Breast epithelium (tissue), 4 donors: ENCODE measurements around the gene TMTC1. TPM values are rescaled to one million over a fixed set of nuclear protein-coding genes. Genes with fewer than 3 reads are reported as not detected.

ENCODE experiments used
- DNase-seq, 2 donors: peaks; one replicate each; pipeline ENCODE4 v3.0.0-alpha.2; 2019; ENCODE audit warnings: low spot score in 2 of 2
- H3K27ac ChIP-seq, 2 donors: fragments of 200-600 bp; sonication (generic) in 1 of 2; one replicate each; pipeline ENCODE4 v1.5.1; 2016 to 2019; ENCODE audit warnings: mild to moderate bottlenecking in 1 of 2
- H3K27me3 ChIP-seq, 2 donors: fragments of 200-600 bp; sonication (generic) in 1 of 2; one replicate each; pipeline versions ENCODE4 v1.5.1 to v1.6.0; 2017 to 2019; ENCODE audit warnings: control low read depth in 1 of 2, mild to moderate bottlenecking in 1 of 2
- H3K36me3 ChIP-seq: fragments of 200-600 bp; one replicate; pipeline ENCODE4 v1.5.1; 2019
- H3K4me1 ChIP-seq, 2 donors: fragments of 200-600 bp; sonication (generic); one replicate each; pipeline ENCODE4 v1.5.1; 2016 to 2019; ENCODE audit warnings: control low read depth in 1 of 2
- H3K4me3 ChIP-seq, 3 donors: fragments of 200-600 bp; sonication (generic); 1 replicate in 2 of 3; 2 replicates in 1 of 3; pipeline ENCODE4 v1.5.1; 2016 to 2019; ENCODE audit warnings: mild to moderate bottlenecking in 3 of 3, moderate library complexity in 2 of 3
- H3K9me3 ChIP-seq, 2 donors: fragments of 200-600 bp; sonication (generic) in 1 of 2; one replicate each; pipeline ENCODE4 v1.5.1; 2016 to 2019; ENCODE audit warnings: control low read depth in 1 of 2
- CTCF ChIP-seq, 3 donors: fragments of 450-650 bp; IDR thresholded peaks; one replicate each; pipeline ENCODE4 v1.5.1; 2016 to 2017; ENCODE audit warnings: antibody characterized with exemption in 3 of 3, mild to moderate bottlenecking in 3 of 3, moderate library complexity in 3 of 3
- POLR2A ChIP-seq: fragments of 450-650 bp; IDR thresholded peaks from one replicate; pipeline ENCODE4 v1.6.1; 2016; ENCODE audit warnings: antibody characterized with exemption, mild to moderate bottlenecking, moderate library complexity
- POLR2AphosphoS5 ChIP-seq, 3 donors: sonication (generic); formaldehyde crosslinking; IDR thresholded peaks; one replicate each; pipeline ENCODE4 v1.6.1; 2017; ENCODE audit warnings: antibody characterized with exemption in 3 of 3
- intact Hi-C: fragments of 100-400 bp; cut with DNase I; formaldehyde crosslinking; loops from one replicate; pipeline ENCODE4 v1.15.1; 2023; ENCODE audit warnings: low total_unique reads
- total RNA-seq, 3 donors: library from RNA; depleted of rRNA; stranded (reverse); fragments of >200 nt; gene quantifications; one replicate each; pipeline ENCODE4 v1.1.0, GENCODE V29; 2016

TMTC1 gene
- total RNA-seq, 3 donors from 2014 or later = 49.9 to 87.2 (median 71.8) TPM

GRCh38 chr12:29595071-29595755 is 188.5 kb downstream of the TMTC1 start:
- Histone ChIP-seq H3K4me3 (no peak overlapping the region), H3K9me3 (no peaks in the 10 kb centered on the region), H3K36me3 (no peaks in the 10 kb centered on the region), H3K27me3 (peaks cover 0 to 2% of the 10 kb centered on the region in 2 donors), H3K27ac (no peak overlapping the region), H3K4me1 (no peaks in the 10 kb centered on the region)
- TF ChIP-seq CTCF (IDR thresholded peaks at IDR 0.05) (no peak), POLR2A (no peak), POLR2AphosphoS5 (IDR thresholded peaks at IDR 0.05) (no peak)
- no peak for DNase-seq
- intact Hi-C loops = no loop called here

DNA sequence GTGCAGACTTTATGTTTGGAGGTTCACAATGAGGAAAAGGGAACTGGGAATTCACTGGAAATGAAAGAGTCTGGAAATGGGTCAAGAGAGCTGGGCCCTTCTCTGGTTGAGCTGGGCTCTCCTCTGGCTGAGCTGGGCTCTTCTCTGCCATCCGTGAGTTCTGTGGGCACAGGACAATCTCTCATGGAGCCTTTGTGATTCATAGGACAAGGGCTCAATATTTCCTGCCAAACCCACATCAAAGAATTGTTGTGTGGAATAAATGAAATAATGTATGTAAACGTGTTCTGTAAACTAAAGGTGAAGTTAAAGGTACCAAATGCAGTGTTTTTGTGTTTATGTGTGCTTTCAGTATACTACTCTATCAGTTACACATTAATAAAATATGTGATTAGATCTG is 190.7 kb downstream of the TMTC1 start:
- H3K27me3 ChIP-seq = no peaks in the 10 kb centered on the region
- no peaks in the 10 kb centered on the region for H3K9me3 ChIP-seq
- H3K27ac ChIP-seq = no peak overlapping the region
- H3K4me1 ChIP-seq = no peaks in the 10 kb centered on the region
- no peak for TF ChIP-seq CTCF (IDR thresholded peaks at IDR 0.05)
- no peak for TF ChIP-seq POLR2AphosphoS5 (IDR thresholded peaks at IDR 0.05)
- no peak for DNase-seq
- intact Hi-C loops = no loop called here
- no peaks in the 10 kb centered on the region for H3K36me3 ChIP-seq
- no peak overlapping the region for H3K4me3 ChIP-seq

GRCh38 chr12:29591140-29592020 is 192.4 kb downstream of the TMTC1 start:
- no peaks in the 10 kb centered on the region for H3K4me1 ChIP-seq
- no peaks in the 10 kb centered on the region for H3K27me3 ChIP-seq
- intact Hi-C loops = no loop called here
- no peak for DNase-seq
- peak overlapping the region in 1 of 2 donors; percentile 38 for H3K27ac ChIP-seq
- TF ChIP-seq CTCF (IDR thresholded peaks at IDR 0.05) (peak in 1 of 3 donors; percentile 19), POLR2AphosphoS5 (IDR thresholded peaks at IDR 0.05) (no peak)
- no peaks in the 10 kb centered on the region for H3K36me3 ChIP-seq
- H3K4me3 ChIP-seq = no peak overlapping the region
- H3K9me3 ChIP-seq = no peaks in the 10 kb centered on the region

GRCh38 chr12:29589851-29590250 is 193.9 kb downstream of the TMTC1 start:
- no peaks in the 10 kb centered on the region for H3K9me3 ChIP-seq
- no peak overlapping the region for H3K4me3 ChIP-seq
- H3K27ac ChIP-seq = no peak overlapping the region
- no peak for TF ChIP-seq CTCF (IDR thresholded peaks at IDR 0.05)
- DNase-seq = no peak
- H3K36me3 ChIP-seq = no peaks in the 10 kb centered on the region
- no peaks in the 10 kb centered on the region for H3K4me1 ChIP-seq
- no peaks in the 10 kb centered on the region for H3K27me3 ChIP-seq
- intact Hi-C loops = no loop called here

DNA sequence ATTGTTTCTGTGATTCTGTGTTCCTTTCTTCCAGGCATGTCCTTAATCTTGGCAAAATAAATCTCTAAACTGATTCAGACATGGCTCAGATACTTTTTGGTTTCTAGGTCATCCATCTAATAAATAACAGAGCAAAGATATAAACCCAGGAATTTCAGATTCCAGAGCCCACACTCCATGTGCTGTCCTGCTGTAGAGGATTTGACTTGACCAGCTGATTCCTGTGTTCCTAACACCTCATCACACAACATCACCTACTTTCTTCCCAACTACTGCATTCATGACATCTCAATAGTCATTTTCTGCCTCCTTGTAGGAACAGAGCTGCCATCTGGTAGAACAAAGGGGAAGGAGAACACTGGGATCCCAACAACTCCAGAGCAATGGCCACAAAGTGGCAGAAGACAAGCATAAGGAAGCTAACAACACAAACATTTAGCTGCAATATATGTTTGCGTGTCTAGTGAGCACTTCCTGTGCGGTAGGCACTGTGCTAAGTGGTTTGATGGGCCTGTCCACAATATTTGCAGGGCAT is 194.4 kb downstream of the TMTC1 start:
- no peak for DNase-seq
- H3K27ac ChIP-seq = no peak overlapping the region
- intact Hi-C loops = no loop called here

More for the DNA sequence above, 194.4 kb downstream of the TMTC1 start:
- TF ChIP-seq POLR2AphosphoS5 (IDR thresholded peaks at IDR 0.05) (no peak), CTCF (IDR thresholded peaks at IDR 0.05) (no peak), POLR2A (no peak)
- H3K36me3 ChIP-seq = no peaks in the 10 kb centered on the region
- no peaks in the 10 kb centered on the region for H3K27me3 ChIP-seq
- no peaks in the 10 kb centered on the region for H3K4me1 ChIP-seq
- H3K9me3 ChIP-seq = no peaks in the 10 kb centered on the region
- no peak overlapping the region for H3K4me3 ChIP-seq
